Kidney glomerular epithelial cell (primary cell): ENCODE results near the gene POU6F2.
"Not testable (repeated sequence)": the region's sequence is repeated elsewhere in the genome, so short reads cannot be mapped to it uniquely, and the experiment has no call there.

Source experiments
- DNase-seq: peaks from one replicate; lab custom pipeline; 2025; lab: John Stamatoyannopoulos, UW

POU6F2 gene

GRCh38 chr7:39001595-39001994, 23.9 kb downstream of the POU6F2 start:
- DNase-seq = no peak

GRCh38 chr7:39002755-39003154, 25.0 kb downstream of the POU6F2 start:
- no peak for DNase-seq

GRCh38 chr7:39005036-39005435, 27.3 kb downstream of the POU6F2 start:
- DNase-seq = no peak

GRCh38 chr7:39005461-39005860, 27.8 kb downstream of the POU6F2 start:
- no peak for DNase-seq

- DNase-seq = not testable (repeated sequence)
Observed at GRCh38 chr7:39013049-39013939, 35.6 kb downstream of the POU6F2 start.

DNA sequence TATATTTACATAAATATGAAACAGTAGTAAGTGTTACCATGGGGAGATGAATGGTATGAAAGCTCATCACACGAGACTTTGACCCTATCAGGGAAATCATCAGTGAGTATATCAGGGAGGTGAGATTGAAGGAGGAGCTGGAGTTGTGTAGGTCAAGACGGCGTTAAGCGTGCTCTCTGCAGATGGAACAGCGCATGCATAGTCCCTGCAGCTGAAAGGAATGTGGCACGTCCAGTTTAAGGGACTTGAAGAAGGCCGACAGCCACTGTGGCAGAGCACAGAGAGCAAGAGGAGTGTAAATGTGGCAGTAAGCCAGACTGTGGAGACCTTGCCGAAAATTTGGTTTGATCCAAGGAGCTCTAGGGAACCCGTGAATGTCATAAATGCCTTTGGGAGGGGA, 38.9 kb downstream of the POU6F2 start:
- DNase-seq = peak; percentile 3

GRCh38 chr7:39017369-39017915, 39.7 kb downstream of the POU6F2 start:
- DNase-seq = no peak

GRCh38 chr7:39022796-39023195, 45.1 kb downstream of the POU6F2 start:
- no peak for DNase-seq

DNA sequence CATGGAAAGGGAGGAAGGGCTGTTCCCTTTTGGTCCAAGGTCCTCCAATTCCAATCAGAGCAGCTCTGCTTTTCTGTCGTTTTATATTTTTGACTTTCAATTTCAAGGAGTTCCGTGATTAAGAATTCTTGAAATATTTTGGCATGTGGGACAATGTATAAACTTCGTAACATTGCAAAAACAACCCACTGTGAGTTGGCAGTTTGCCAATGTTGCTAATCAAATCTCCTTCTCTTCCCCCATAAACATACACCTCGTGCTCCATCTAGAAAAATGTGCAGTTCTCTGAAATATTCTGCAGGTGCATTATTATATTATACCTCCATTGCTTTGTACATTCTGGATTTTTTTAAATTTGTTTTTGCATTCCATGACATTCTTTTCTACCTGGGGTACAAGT, 49.8 kb downstream of the POU6F2 start:
- no peak for DNase-seq

DNA sequence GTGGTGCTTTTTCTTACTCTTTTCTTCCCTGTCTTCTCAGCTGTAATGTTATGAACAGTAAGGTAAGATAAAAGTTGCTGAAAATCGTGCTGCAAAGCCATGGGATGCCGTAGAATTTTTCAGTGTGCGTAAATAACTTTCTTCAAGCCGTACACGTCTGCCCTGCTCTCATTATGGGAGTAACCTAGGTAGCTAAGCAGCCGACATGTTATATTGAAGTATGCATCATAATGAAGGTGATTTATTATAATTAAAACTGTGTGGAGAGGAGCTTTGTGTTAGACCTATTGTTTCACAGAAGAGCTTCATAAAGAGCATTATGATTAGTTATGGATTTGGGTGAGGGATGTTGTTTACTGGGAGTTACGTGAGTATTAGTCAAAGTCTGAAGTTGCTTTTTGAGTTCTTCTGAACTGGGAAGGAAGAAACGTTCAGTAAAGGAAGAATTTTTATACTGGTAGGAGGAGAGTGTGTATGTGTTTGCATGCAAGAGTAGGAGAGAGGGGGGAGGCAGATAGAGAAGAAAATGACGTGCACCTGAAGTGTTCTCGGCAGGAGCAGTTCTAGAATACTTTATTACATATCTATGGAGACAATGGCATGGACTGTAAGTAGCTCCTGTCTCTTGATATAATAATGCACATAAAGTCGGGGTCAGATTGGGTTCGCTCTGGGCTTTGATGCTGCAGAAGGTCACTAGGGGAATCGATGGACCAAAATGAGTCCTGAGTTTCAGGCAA, 56.3 kb downstream of the POU6F2 start:
- no peak for DNase-seq

GRCh38 chr7:39035156-39035555, 57.4 kb downstream of the POU6F2 start:
- no peak for DNase-seq

- DNase-seq = no peak
Observed at GRCh38 chr7:39035903-39036302, 58.2 kb downstream of the POU6F2 start.

DNA sequence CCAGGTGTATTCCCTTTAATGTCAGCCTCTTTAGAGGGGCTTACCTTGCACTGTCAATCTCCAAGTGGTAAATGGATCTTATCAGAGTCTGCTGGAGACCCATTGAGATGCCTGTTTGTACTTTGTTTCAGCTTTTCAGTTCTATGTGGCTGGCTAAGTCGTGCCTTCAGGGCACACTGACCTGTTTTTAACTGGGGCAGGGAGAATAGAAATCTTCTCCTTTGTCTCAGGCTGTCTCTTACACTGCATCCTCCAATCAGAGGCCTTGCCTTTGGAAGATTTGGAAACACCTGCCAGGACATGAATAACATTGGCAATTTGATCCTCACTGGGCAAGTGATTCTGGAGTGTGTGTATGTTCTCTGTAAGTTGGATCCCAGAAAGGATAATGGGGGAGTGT, 65.0 kb downstream of the POU6F2 start:
- DNase-seq = no peak

- DNase-seq = no peak
Observed at GRCh38 chr7:39043531-39043930, 65.8 kb downstream of the POU6F2 start.

DNA sequence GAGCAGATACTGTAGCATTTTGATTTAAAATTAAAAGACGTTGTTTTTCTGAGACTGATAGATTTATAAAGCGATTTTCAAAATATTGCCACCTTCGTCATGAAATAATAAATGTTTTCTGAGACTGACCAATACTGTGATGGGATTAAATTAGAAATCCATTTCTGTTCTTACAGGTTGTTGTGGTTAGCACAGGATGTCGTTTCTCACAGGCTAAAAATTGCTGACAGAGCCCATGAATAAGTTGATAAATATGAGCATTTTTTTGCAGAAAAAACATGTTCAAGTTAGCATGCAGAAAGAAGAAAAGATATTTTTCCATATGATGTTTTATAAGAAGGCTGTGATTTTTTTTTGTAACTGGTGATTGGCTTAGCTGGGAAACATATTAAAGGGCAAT, 66.8 kb downstream of the POU6F2 start:
- no peak for DNase-seq

DNA sequence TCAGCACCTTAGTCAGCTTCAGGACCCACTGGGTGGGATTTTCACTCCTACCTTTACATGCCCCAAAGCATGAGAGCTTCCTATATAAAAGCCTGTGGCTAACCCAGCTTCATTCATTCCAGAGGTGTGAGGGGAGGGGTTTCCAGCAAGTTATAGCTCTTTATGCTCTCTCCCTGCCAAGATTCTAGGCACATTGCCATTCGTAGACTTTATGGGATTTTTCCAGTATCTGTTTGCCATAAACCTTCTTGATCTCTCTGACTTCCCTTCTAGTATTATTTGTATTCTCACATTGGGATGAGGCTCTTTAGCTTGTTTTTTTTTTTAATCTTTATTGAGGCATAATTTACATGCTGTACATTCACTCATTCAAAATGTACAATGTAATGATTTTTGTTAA, 67.5 kb downstream of the POU6F2 start:
- no peak for DNase-seq

DNA sequence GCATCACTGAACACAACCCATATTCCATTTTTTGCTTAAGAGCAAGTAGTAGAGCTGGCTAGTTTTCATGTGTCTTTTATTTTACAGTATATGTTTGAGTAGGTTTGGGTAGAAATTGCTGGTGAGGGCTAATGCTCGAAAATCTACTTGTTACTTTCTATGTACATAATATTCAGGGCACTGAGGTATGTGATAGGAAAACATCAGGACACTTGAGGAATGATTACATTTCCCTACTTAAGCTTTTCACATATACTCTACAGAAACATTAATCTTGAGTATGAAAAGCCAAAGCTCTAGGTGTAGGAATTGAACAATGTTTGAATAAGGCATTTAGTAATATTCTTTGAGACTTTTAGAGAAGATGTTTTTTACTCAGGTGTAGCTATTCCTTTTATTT, 73.6 kb downstream of the POU6F2 start:
- DNase-seq = no peak

DNA sequence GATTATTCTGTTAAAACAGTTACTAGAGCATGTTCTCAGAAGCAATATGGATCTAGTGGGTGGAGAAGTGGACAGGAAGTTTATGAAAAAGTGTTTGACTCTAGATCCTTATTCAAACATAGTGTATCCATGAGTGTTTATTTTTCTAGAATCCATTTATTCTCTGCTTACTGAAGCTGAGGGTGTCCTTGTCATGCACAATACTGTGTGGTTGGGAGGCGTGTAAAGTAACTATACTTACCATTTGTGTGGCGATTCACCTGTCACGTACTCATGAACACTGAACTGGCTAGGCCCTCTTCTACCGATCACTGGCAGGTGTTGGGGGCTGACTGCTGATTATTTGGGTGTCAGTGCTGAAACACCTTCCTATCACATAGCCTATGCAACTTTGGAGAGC, 74.0 kb downstream of the POU6F2 start:
- no peak for DNase-seq

GRCh38 chr7:39054731-39055130, 77.0 kb downstream of the POU6F2 start:
- peak; percentile 1 for DNase-seq

DNA sequence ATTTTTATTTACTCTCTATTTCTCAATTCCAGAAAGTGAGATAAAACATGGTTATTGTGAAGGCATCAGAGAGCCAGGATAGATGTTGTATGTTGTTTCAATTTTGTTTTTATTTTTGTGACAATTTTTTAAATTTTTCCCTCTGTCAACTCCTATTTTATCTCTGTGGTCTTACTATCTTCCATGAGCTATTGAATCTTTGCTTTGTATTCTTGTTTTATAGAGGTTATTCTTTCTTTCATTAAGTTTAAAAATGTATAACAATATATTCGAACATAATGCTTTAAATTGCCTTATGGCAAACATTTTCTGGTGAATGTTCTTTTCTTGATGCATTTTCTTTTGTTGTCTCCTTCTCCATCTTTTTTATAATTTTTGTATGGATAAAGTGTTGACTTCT, 78.4 kb downstream of the POU6F2 start:
- DNase-seq = no peak

DNA sequence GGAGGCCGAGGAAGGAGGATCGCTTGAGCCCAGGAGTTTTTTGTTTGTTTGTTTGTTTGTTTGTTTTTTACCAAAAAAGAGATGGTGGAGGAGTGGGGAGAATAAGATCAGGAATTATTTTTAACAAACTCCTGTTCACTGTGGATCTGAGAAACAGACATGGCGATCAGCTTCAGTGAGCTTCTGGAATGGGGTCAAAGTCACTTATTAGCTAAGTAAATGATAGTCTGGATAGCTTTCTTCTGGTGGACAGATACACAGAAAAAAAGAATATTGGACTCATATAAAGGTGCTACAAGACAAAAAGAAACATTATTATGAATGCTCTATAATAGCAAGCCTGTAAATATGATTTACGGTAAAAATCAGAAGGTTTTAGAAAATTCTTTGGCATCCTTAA, 85.1 kb downstream of the POU6F2 start:
- peak; percentile 53 for DNase-seq

DNA sequence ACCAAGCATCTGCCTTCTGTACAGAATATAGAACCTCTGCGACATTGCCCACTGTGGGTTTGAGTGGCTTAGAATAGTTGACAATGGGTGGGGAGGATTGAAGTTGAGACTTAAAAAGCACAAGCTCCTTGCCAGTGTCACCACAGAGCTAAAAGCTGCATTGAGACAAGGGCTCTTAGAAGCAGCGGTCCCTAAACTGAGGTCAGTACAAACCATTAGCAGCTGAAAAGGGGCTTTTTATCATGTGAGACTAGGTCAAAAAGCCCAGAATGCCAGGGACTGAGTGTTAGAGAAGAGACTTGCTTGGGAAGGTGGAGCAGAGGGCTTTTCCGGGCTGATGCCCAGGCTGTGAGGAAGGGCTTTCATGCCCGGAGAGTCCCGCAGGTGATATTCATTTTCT, 91.3 kb downstream of the POU6F2 start:
- DNase-seq = no peak
